ENCODE results near the gene C9orf72. TPM values are rescaled to one million over a fixed set of nuclear protein-coding genes. Genes with fewer than 3 reads are reported as not detected.

Gene C9orf72
- total and polyA plus RNA-seq, 2 donors from 2014 or later: 5.6 to 16.1 TPM

GRCh38 chr9:27561685-27562084 lies 11.6 kb downstream of the C9orf72 start:
- no peaks in the 10 kb centered on the region for H3K27me3 ChIP-seq (ENCODE audit: control insufficient read depth, insufficient read depth, low read length)
- H3K36me3 ChIP-seq (ENCODE audit: control insufficient read depth in 2 of 3, insufficient read depth in 3 of 3, low read length in 3 of 3): peaks cover 4 to 5% (median 5%) of the 10 kb centered on the region in 3 donors
- no peak for TF ChIP-seq CTCF (IDR thresholded peaks at IDR 0.05; ENCODE audit: borderline replicate concordance, extremely low read depth, insufficient read depth)
- FAIRE-seq (no peak), DNase-seq (no peak)
- H3K4me1 ChIP-seq (ENCODE audit: control insufficient read depth in 2 of 3, insufficient read depth in 2 of 3, low read depth in 1 of 3, low read length in 3 of 3): no peaks in the 10 kb centered on the region
- no peaks in the 10 kb centered on the region for H3K9me3 ChIP-seq (ENCODE audit: control insufficient read depth in 2 of 3, insufficient read depth in 1 of 3, low read length in 3 of 3)
- no peak overlapping the region for H3K27ac ChIP-seq (ENCODE audit: low read depth in 2 of 2, low read length in 2 of 2)
- H3K4me3 ChIP-seq (ENCODE audit: low read length in 3 of 3): no peak overlapping the region
- intact Hi-C loops (cut with DNase I): no loop called here
- no peak overlapping the region for H3K9ac ChIP-seq (ENCODE audit: low read length in 3 of 3)

DNA sequence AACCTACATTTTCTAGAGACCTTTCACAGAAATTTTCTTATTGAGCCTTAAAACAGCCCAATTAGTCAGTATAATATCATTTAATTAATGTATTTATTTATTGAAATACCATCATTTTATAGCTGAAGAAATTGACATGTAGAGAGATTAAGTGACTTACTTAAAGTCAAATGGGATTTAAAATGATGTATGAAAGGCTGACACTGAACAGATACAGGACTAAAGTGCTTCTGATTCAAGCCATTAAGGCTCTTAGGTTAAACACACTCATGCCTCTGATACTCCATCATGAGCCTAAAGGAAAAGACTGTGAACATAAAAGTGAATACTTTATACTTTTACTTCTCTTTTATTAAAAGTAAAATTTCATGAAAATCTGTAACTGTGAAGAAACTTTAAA lies 12.8 kb downstream of the C9orf72 start:
- intact Hi-C loops (cut with DNase I): no loop called here
- Histone ChIP-seq H3K27me3 (ENCODE audit: control insufficient read depth, insufficient read depth, low read length) (no peaks in the 10 kb centered on the region), H3K9me3 (ENCODE audit: control insufficient read depth in 2 of 3, insufficient read depth in 1 of 3, low read length in 3 of 3) (no peaks in the 10 kb centered on the region), H3K9ac (ENCODE audit: low read length in 3 of 3) (no peak overlapping the region), H3K4me1 (ENCODE audit: control insufficient read depth in 2 of 3, insufficient read depth in 2 of 3, low read depth in 1 of 3, low read length in 3 of 3) (no peaks in the 10 kb centered on the region), H3K27ac (ENCODE audit: low read depth in 2 of 2, low read length in 2 of 2) (no peak overlapping the region), H3K36me3 (ENCODE audit: control insufficient read depth in 2 of 3, insufficient read depth in 3 of 3, low read length in 3 of 3) (peaks cover 5 to 10% (median 8%) of the 10 kb centered on the region in 3 donors), H3K4me3 (ENCODE audit: low read length in 3 of 3) (no peak overlapping the region)
- no peak for FAIRE-seq
- TF ChIP-seq CTCF (IDR thresholded peaks at IDR 0.05; ENCODE audit: borderline replicate concordance, extremely low read depth, insufficient read depth): no peak
- DNase-seq: no peak

DNA sequence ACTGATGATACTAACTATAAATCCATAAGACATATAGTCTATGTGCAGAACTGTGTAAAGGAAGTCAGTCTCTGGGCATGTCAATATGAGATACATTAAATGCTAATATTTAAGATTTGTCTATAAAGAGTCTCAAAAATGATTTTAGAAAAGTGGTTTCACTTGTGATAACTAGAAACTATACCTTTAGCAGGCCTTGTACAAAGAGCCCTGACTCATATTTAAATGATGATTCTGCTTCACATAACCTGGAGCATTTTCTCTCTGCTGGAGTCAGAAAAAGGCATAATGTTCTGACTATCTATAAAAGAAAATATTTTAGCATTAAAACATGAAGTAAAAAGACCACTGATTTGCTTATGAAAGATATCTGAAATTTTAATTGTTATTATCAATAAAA lies 15.0 kb downstream of the C9orf72 start:
- Histone ChIP-seq H3K9me3 (ENCODE audit: control insufficient read depth in 2 of 3, insufficient read depth in 1 of 3, low read length in 3 of 3) (no peaks in the 10 kb centered on the region), H3K27me3 (ENCODE audit: control insufficient read depth, insufficient read depth, low read length) (no peaks in the 10 kb centered on the region), H3K4me3 (ENCODE audit: low read length in 3 of 3) (no peak overlapping the region), H3K4me1 (ENCODE audit: control insufficient read depth in 2 of 3, insufficient read depth in 2 of 3, low read depth in 1 of 3, low read length in 3 of 3) (no peaks in the 10 kb centered on the region), H3K9ac (ENCODE audit: low read length in 3 of 3) (no peak overlapping the region), H3K27ac (ENCODE audit: low read depth in 2 of 2, low read length in 2 of 2) (no peak overlapping the region), H3K36me3 (ENCODE audit: control insufficient read depth in 2 of 3, insufficient read depth in 3 of 3, low read length in 3 of 3) (peaks cover 5 to 17% (median 8%) of the 10 kb centered on the region in 3 donors)
- TF ChIP-seq CTCF (IDR thresholded peaks at IDR 0.05; ENCODE audit: borderline replicate concordance, extremely low read depth, insufficient read depth): no peak
- no peak for DNase-seq
- no peak for FAIRE-seq
- intact Hi-C loops (cut with DNase I): no loop called here

GRCh38 chr9:27556470-27556869 lies 16.8 kb downstream of the C9orf72 start:
- Histone ChIP-seq H3K36me3 (ENCODE audit: control insufficient read depth in 2 of 3, insufficient read depth in 3 of 3, low read length in 3 of 3) (peaks cover 5 to 17% (median 9%) of the 10 kb centered on the region in 3 donors), H3K9ac (ENCODE audit: low read length in 3 of 3) (no peak overlapping the region)
- FAIRE-seq: no peak

More at GRCh38 chr9:27556470-27556869, 16.8 kb downstream of the C9orf72 start:
- Histone ChIP-seq H3K27ac (ENCODE audit: low read depth in 2 of 2, low read length in 2 of 2) (no peak overlapping the region), H3K9me3 (ENCODE audit: control insufficient read depth in 2 of 3, insufficient read depth in 1 of 3, low read length in 3 of 3) (no peaks in the 10 kb centered on the region), H3K4me1 (ENCODE audit: control insufficient read depth in 2 of 3, insufficient read depth in 2 of 3, low read depth in 1 of 3, low read length in 3 of 3) (no peaks in the 10 kb centered on the region), H3K27me3 (ENCODE audit: control insufficient read depth, insufficient read depth, low read length) (no peaks in the 10 kb centered on the region), H3K4me3 (ENCODE audit: low read length in 3 of 3) (no peak overlapping the region)
- no peak for DNase-seq
- intact Hi-C loops (cut with DNase I): no loop called here
- no peak for TF ChIP-seq CTCF (IDR thresholded peaks at IDR 0.05; ENCODE audit: borderline replicate concordance, extremely low read depth, insufficient read depth)
